ENCODE results near the gene ESYT2.

The ESYT2 gene

GRCh38 chr7:158825628-158826289 is 3.5 kb downstream of the ESYT2 start:
- peak overlapping the region in 8 of 11 experiments; percentile 64 to 95 (median 88); a peak in 15 of 22 replicates for H3K4me2 ChIP-seq
- H3K4me1 ChIP-seq: peaks cover 47 to 80% (median 78%) of the 10 kb centered on the region in 10 experiments
- H3K27me3 ChIP-seq: no peaks in the 10 kb centered on the region

GRCh38 chr7:158824028-158824427 is 5.3 kb downstream of the ESYT2 start:
- Histone ChIP-seq H3K27ac (peak overlapping the region in 9 of 11 experiments; percentile 44 to 94 (median 82); a peak in 18 of 22 replicates), H3K4me3 (peak overlapping the region in 1 of 10 experiments; percentile 11; a peak in 2 of 20 replicates), H3K4me1 (peaks cover 57 to 88% (median 85%) of the 10 kb centered on the region in 10 experiments), H3K9ac (peak overlapping the region in 8 of 11 experiments; percentile 15 to 69 (median 55); a peak in 12 of 22 replicates), H3K9me3 (replicated peaks in 1 of 11) (no peaks in the 10 kb centered on the region), H4K20me1 (peaks cover 5 to 47% (median 21%) of the 10 kb centered on the region in 11 experiments; a peak in 18 of 22 replicates), H3K36me3 (peaks cover 0 to 17% (median 6%) of the 10 kb centered on the region in 11 experiments; a peak in 7 of 22 replicates), H3K4me2 (peak overlapping the region; percentile 33 to 95 (median 75)), H3K27me3 (no peaks in the 10 kb centered on the region)
- TF ChIP-seq Cebpa-rat (IDR thresholded peaks at IDR 0.05): peak in 3 of 11 experiments; percentile 21 to 58 (median 42); a peak in 3 of 22 replicates

More at GRCh38 chr7:158825628-158826289, 3.5 kb downstream of the ESYT2 start:
- peak overlapping the region in 8 of 11 experiments; percentile 72 to 94 (median 82); a peak in 14 of 22 replicates for H3K27ac ChIP-seq
- peaks cover 0 to 17% (median 6%) of the 10 kb centered on the region in 11 experiments; a peak in 7 of 22 replicates for H3K36me3 ChIP-seq
- H3K4me3 ChIP-seq: no peak overlapping the region
- H4K20me1 ChIP-seq: peaks cover 5 to 47% (median 24%) of the 10 kb centered on the region in 11 experiments; a peak in 18 of 22 replicates
- no peaks in the 10 kb centered on the region for H3K9me3 ChIP-seq (replicated peaks in 1 of 11)
- no peak for TF ChIP-seq Cebpa-rat (IDR thresholded peaks at IDR 0.05)
- peak overlapping the region in 3 of 11 experiments; percentile 56 to 69 (median 59); a peak in 3 of 22 replicates for H3K9ac ChIP-seq

GRCh38 chr7:158821171-158822031 is 7.9 kb downstream of the ESYT2 start:
- TF ChIP-seq Cebpa-rat (IDR thresholded peaks at IDR 0.05): no peak
- Histone ChIP-seq H3K9ac (peak overlapping the region in 10 of 11 experiments; percentile 0 to 56 (median 26); a peak in 11 of 22 replicates), H3K27ac (peak overlapping the region in 9 of 11 experiments; percentile 51 to 99 (median 82); a peak in 18 of 22 replicates), H3K4me2 (peak overlapping the region; percentile 43 to 98 (median 83)), H3K4me3 (no peak overlapping the region), H3K36me3 (peaks cover 0 to 11% (median 4%) of the 10 kb centered on the region in 11 experiments; a peak in 6 of 22 replicates), H3K4me1 (peaks cover 66 to 100% (median 98%) of the 10 kb centered on the region in 10 experiments), H3K9me3 (replicated peaks in 1 of 11) (no peaks in the 10 kb centered on the region), H3K27me3 (no peaks in the 10 kb centered on the region), H4K20me1 (peaks cover 0 to 31% (median 6%) of the 10 kb centered on the region in 11 experiments; a peak in 8 of 22 replicates)

DNA sequence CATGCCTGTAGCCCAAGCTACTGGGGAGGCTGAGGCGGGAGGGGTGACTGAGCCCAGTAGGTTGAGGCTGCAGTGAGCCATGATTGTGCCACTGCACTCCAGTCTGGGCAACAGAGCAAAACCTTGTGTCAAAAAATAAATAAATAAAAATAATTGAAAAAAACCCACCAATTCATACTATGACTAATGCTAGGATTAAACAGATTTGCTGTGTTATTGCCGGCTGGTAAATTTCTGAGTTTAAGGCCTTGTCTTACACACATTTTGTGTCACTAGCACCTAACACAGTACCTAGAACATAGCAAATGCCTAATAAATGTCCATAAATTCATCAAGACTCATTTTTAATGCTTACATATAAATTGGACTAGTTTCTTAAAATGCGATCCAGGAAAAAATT is 8.7 kb downstream of the ESYT2 start:
- Histone ChIP-seq H3K4me1 (peaks cover 74 to 100% (median 98%) of the 10 kb centered on the region in 10 experiments), H3K36me3 (peaks cover 0 to 6% (median under 1%) of the 10 kb centered on the region in 11 experiments; a peak in 5 of 22 replicates), H3K27me3 (no peaks in the 10 kb centered on the region), H3K9ac (peak overlapping the region in 1 of 11 experiments; percentile 22; a peak in 1 of 22 replicates), H4K20me1 (peaks cover 0 to 37% (median 6%) of the 10 kb centered on the region in 11 experiments; a peak in 10 of 22 replicates), H3K4me2 (peak overlapping the region; percentile 19 to 98 (median 83); a peak in 20 of 22 replicates), H3K4me3 (no peak overlapping the region), H3K27ac (peak overlapping the region in 9 of 11 experiments; percentile 37 to 99 (median 72); a peak in 15 of 22 replicates), H3K9me3 (replicated peaks in 1 of 11) (no peaks in the 10 kb centered on the region)
- TF ChIP-seq Cebpa-rat (IDR thresholded peaks at IDR 0.05): no peak

GRCh38 chr7:158819571-158820203 is 9.6 kb downstream of the ESYT2 start:
- Histone ChIP-seq H3K9ac (no peak overlapping the region; a peak in 3 of 22 replicates), H3K9me3 (replicated peaks in 1 of 11) (no peaks in the 10 kb centered on the region), H3K4me3 (no peak overlapping the region), H4K20me1 (peaks cover 0 to 47% (median 11%) of the 10 kb centered on the region in 11 experiments; a peak in 10 of 22 replicates), H3K4me2 (peak overlapping the region; percentile 27 to 98 (median 91); a peak in 14 of 22 replicates), H3K36me3 (no peaks in the 10 kb centered on the region), H3K27me3 (no peaks in the 10 kb centered on the region), H3K4me1 (peaks cover 83 to 100% (median 98%) of the 10 kb centered on the region in 10 experiments), H3K27ac (peak overlapping the region; percentile 39 to 99 (median 90); a peak in 19 of 22 replicates)
- TF ChIP-seq Cebpa-rat (IDR thresholded peaks at IDR 0.05): no peak

- Histone ChIP-seq H4K20me1 (peaks cover 0 to 51% (median 6%) of the 10 kb centered on the region in 11 experiments; a peak in 9 of 22 replicates), H3K27me3 (no peaks in the 10 kb centered on the region), H3K4me3 (peak overlapping the region; percentile 35 to 69 (median 52); a peak in 19 of 20 replicates), H3K36me3 (no peaks in the 10 kb centered on the region), H3K4me2 (peak overlapping the region; percentile 86 to 99 (median 93)), H3K9me3 (replicated peaks in 1 of 11) (no peaks in the 10 kb centered on the region), H3K4me1 (peaks cover 75 to 97% (median 94%) of the 10 kb centered on the region in 10 experiments), H3K9ac (peak overlapping the region; percentile 71 to 88 (median 80)), H3K27ac (peak overlapping the region; percentile 85 to 99 (median 90))
- no peak for TF ChIP-seq Cebpa-rat (IDR thresholded peaks at IDR 0.05)
Measured at GRCh38 chr7:158818325-158819213, 10.7 kb downstream of the ESYT2 start.

- Histone ChIP-seq H3K4me1 (peaks cover 85 to 97% (median 93%) of the 10 kb centered on the region in 10 experiments), H3K27ac (peak overlapping the region; percentile 77 to 99 (median 90); a peak in 20 of 22 replicates), H3K4me2 (peak overlapping the region; percentile 86 to 98 (median 93); a peak in 21 of 22 replicates), H3K36me3 (no peaks in the 10 kb centered on the region), H3K9me3 (replicated peaks in 1 of 11) (no peaks in the 10 kb centered on the region), H4K20me1 (peaks cover 0 to 62% (median 8%) of the 10 kb centered on the region in 11 experiments; a peak in 13 of 22 replicates), H3K27me3 (no peaks in the 10 kb centered on the region), H3K4me3 (no peak overlapping the region), H3K9ac (peak overlapping the region in 5 of 11 experiments; percentile 4 to 88 (median 12); a peak in 4 of 22 replicates)
- no peak for TF ChIP-seq Cebpa-rat (IDR thresholded peaks at IDR 0.05)
Measured at GRCh38 chr7:158816995-158817394, 12.3 kb downstream of the ESYT2 start.

Data from BLaER1 treated with 17β-estradiol and CSF1 and Interleukin-3, amounts not matched to agents 10 nM and 100 nM (cell line).